Calu3 (cell line): ENCODE measurements around the gene TSSK2. TPM values are rescaled to one million over a fixed set of nuclear protein-coding genes. Genes with fewer than 3 reads are reported as not detected.
A peak's percentile ranks its signal among the peaks of the same experiment; 100 is the strongest.

Source experiments
- BruUV-seq: library from RNA; stranded (reverse); fragments of 400-500 nt; replicated peaks from 2 replicates; lab custom pipeline; 2021; lab: Mats Ljungman, UMichigan
- CTCF ChIA-PET: fragments of 300-600 bp; sonication (Branson Sonifier 250); formaldehyde crosslinking; loops from one replicate; lab custom pipeline; 2022; ENCODE audit warnings: antibody characterized with exemption; lab: Charles Lee
- DNase-seq: peaks from one replicate; pipeline ENCODE4 v3.0.0; 2022
- H3K27ac Mint-ChIP-seq: one replicate; pipeline ENCODE4 v1.8.0; 2022; ENCODE audit warnings: mixed read lengths; ENCODE audit not compliant: unreplicated experiment
- H3K27me3 Mint-ChIP-seq: one replicate; pipeline ENCODE4 v1.8.0; 2022; ENCODE audit warnings: mixed read lengths; ENCODE audit not compliant: unreplicated experiment
- H3K36me3 Mint-ChIP-seq: one replicate; pipeline ENCODE4 v1.8.0; 2022; ENCODE audit warnings: mild to moderate bottlenecking, moderate library complexity, mixed read lengths; ENCODE audit not compliant: insufficient read depth, unreplicated experiment
- H3K4me1 Mint-ChIP-seq: one replicate; pipeline ENCODE4 v1.8.0; 2022; ENCODE audit warnings: mild to moderate bottlenecking, low read depth, mixed read lengths; ENCODE audit not compliant: unreplicated experiment
- H3K4me3 Mint-ChIP-seq: one replicate; pipeline ENCODE4 v1.8.0; 2022; ENCODE audit warnings: mild to moderate bottlenecking, low read depth, moderate library complexity, mixed read lengths; ENCODE audit not compliant: unreplicated experiment
- H3K9me3 Mint-ChIP-seq: one replicate; pipeline ENCODE4 v1.8.0; 2022; ENCODE audit warnings: low read depth, mixed read lengths; ENCODE audit not compliant: unreplicated experiment
- CTCF ChIP-seq: fragments of 200-600 bp; IDR thresholded peaks from one replicate; pipeline ENCODE4 v1.8.0; 2022; ENCODE audit warnings: antibody characterized with exemption; ENCODE audit not compliant: unreplicated experiment
- intact Hi-C: fragments of 100-400 bp; cut with micrococcal nuclease; formaldehyde crosslinking; loops from one replicate; pipeline ENCODE4 v1.10.0; 2022; ENCODE audit not compliant: unreplicated experiment
- total RNA-seq: library from RNA; stranded (reverse); gene quantifications from 2 replicates; pipeline ENCODE4 v1.2.3, GENCODE V29; 2022

The TSSK2 gene
- total RNA-seq, 1 experiment from 2014 or later = not detected

- Mint-ChIP-seq H3K27ac (peak overlapping the region; percentile 68), H3K36me3 (peaks cover 29% of the 10 kb centered on the region), H3K4me1 (peaks cover 23% of the 10 kb centered on the region), H3K4me3 (peak overlapping the region; percentile 85), H3K9me3 (no peaks in the 10 kb centered on the region), H3K27me3 (no peaks in the 10 kb centered on the region)
- TSS peak; percentile 64 for BruUV-seq
- CTCF ChIA-PET = interaction anchor here (0.6 to 0.8 kb wide), 3 partner anchors 14 to 85 kb away, joined by 3 to 4 read pairs (median 3); no protein-coding TSS in a partner anchor
- DNase-seq = peak; percentile 65
- no peak for TF ChIP-seq CTCF
- intact Hi-C loops = no loop called here
Measured at GRCh38 chr22:19120829-19121630, 10.1 kb upstream of the TSSK2 start.

- CTCF ChIA-PET = interaction anchor here (0.6 to 0.8 kb wide), 3 partner anchors 14 to 100 kb away, joined by 3 to 4 read pairs (median 3); no protein-coding TSS in a partner anchor
- Mint-ChIP-seq H3K4me1 (peaks cover 23% of the 10 kb centered on the region), H3K27me3 (no peaks in the 10 kb centered on the region), H3K36me3 (peaks cover 29% of the 10 kb centered on the region), H3K4me3 (peak overlapping the region; percentile 85), H3K9me3 (no peaks in the 10 kb centered on the region), H3K27ac (peak overlapping the region; percentile 68)
- BruUV-seq = no TSS peak
- no peak for TF ChIP-seq CTCF
- intact Hi-C loops = no loop called here
- peak; percentile 54 for DNase-seq
Measured at GRCh38 chr22:19121631-19122142, 9.4 kb upstream of the TSSK2 start.

- intact Hi-C loops = no loop called here
- peak within 1 kb of the TSS; percentile 85 for H3K4me3 Mint-ChIP-seq
- H3K27me3 Mint-ChIP-seq = no peaks in the 10 kb centered on the region
- TF ChIP-seq CTCF = no peak
- H3K27ac Mint-ChIP-seq = peak within 1 kb of the TSS; percentile 68
- DNase-seq = peak; percentile 97
- peaks cover 23% of the 10 kb centered on the region for H3K4me1 Mint-ChIP-seq
- no peaks in the 10 kb centered on the region for H3K9me3 Mint-ChIP-seq
- BruUV-seq = no TSS peak
- H3K36me3 Mint-ChIP-seq = peaks cover 29% of the 10 kb centered on the region
- CTCF ChIA-PET = interaction anchor here (0.7 kb wide), 1 partner anchor 101 kb away, joined by 3 read pairs; no protein-coding TSS in a partner anchor
Measured at GRCh38 chr22:19122143-19122751, 8.9 kb upstream of the TSSK2 start, which contains the start of gene DGCR2. TSS of gene DGCR2 (minus strand) at chr22:19122412. CDS start at chr22:19122206, 206 bp downstream.

- Mint-ChIP-seq H3K27ac (peak overlapping the region; percentile 15), H3K4me1 (peaks cover 23% of the 10 kb centered on the region), H3K4me3 (peak overlapping the region; percentile 85), H3K27me3 (no peaks in the 10 kb centered on the region), H3K36me3 (peaks cover 29% of the 10 kb centered on the region), H3K9me3 (no peaks in the 10 kb centered on the region)
- CTCF ChIA-PET = interaction anchor here (0.6 kb wide), 1 partner anchor 56 kb away, joined by 6 read pairs; the partner anchor contains the start of gene SLC25A1
- peak; percentile 23 for DNase-seq
- TF ChIP-seq CTCF = no peak
- BruUV-seq = no TSS peak
- intact Hi-C loops = no loop called here
Measured at GRCh38 chr22:19122752-19123492, 8.2 kb upstream of the TSSK2 start.
